HUDEP-2 (cell line): ENCODE data around the gene LSM4.

Experiments
- DNase-seq, 76 experiments: peaks; one replicate each; lab custom pipeline; 2025; ENCODE audit not compliant: unreplicated experiment in 76 of 76; lab: John Stamatoyannopoulos, UW

Gene LSM4

DNA sequence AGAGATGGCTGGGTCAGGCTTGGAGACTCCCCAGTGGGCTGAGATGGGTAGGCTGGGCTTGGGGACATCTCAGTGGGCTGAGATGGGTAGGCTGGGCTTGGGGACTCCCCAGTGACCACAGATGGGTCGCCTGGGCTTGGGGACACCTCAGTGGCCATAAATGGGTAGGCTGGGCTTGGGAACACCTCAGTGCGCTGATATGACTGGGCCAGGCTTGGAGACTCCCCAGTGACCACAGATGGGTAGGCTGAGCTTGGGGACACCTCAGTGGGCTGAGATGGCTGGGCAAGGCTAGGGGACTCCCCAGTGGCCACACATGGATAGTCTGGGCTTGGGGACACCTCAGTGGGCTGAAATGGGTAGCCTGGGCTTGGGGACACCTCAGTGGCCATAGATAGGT lies 61.4 kb downstream of the LSM4 start:
- DNase-seq, result no peak

DNA sequence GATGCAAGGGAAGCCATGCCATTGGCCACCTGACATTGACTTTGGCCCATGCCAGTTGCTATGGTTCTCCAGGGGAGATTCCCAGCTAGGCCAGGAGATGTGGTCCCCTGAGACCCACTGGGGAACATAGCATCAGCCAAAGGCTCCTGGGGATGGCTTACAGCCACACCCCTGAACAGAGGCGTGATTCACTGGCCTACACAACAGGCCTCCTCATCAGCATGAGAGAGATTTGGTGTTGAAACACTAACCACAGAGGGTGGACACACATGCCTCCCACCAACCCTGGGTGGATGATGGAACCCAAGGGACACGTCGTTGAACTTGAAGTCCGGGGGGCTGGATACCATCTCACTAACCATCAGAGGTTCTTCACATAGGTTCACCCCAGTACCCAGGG lies 63.0 kb downstream of the LSM4 start:
- DNase-seq, result no peak

DNA sequence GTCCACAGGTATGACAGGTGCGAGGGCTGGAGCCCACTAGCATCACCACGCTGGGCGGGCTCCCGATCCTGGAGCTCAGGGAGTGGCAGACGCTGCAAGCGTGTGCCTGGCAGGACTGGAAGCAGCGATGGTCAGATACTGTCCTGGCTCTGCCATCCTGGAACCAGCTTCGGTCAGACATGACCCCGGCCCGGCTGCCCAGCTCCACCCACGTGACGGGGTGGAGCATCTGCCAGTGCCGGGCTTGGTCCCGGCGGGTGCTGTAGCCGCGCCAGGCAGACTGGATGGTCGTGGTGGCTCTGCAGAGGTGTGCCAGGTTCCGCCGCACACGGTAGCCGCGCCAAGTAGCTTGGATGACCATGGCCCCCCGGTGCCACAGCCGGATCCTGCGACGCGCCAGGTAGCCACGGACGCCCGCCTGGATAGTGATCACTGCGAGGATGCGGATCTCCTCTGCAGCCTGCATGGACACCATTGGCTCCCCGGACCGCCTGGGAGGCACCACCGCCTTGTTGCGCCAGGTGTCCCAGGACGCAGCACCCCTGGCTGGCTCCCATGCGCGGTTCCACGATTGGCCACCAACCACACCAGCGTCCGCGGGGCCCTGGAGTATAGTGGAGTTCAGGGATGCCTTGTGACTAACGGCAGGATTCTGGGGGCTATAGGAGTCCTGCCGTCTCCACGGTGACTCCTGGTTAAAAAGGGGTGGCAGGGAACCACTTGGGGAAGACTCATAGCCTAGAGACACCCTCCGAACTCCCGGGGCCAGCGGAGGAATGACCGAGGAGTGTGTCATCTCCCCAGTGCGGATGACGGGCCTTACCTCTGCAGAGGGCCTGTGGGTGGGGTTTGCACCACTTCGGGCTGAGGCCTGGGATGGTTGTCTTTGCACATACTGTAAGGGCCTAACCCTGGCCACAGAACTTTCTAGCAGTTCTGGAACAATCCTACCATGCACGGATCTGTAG lies 65.1 kb downstream of the LSM4 start:
- no peak for DNase-seq
